ENCODE measurements around the gene CPSF2.
A peak's percentile ranks its signal among the peaks of the same experiment; 100 is the strongest.

GRCh38 chr14:92199763-92200162 lies 78.0 kb downstream of the CPSF2 start:
- TF ChIP-seq CTCF (IDR thresholded peaks at IDR 0.05; ENCODE audit: low read depth, low read length) (peak; percentile 16), EZH2phosphoT487 (IDR thresholded peaks at IDR 0.05; ENCODE audit: low read depth) (no peak)
